ENCODE data around the gene YWHAQ.

The YWHAQ gene

DNA sequence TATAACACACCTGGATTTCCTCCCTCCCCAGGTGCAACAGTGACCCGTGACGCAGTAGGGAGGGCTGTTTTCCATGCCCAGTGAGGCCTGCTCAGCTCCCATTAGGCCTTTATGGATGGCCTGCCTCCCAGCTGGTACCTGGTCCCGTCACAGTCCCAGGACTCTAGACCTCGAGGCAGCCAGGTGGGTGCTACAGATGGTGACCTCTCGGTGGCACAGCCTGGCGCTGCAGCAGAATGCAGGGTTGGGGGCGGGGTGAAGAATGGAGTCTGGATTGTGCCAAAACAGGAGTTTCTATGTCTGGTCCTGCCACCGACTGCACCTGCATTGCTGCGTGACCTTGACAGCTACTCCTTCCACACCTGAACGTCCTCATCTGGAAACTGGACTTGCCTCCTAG, 18.0 kb upstream of the YWHAQ start:
- no peak for TF ChIP-seq ZNF274 (IDR thresholded peaks at IDR 0.05; ENCODE audit: low read depth, low read length)
- H3K4me3 ChIP-seq (ENCODE audit: low read length), result no peak overlapping the region

DNA sequence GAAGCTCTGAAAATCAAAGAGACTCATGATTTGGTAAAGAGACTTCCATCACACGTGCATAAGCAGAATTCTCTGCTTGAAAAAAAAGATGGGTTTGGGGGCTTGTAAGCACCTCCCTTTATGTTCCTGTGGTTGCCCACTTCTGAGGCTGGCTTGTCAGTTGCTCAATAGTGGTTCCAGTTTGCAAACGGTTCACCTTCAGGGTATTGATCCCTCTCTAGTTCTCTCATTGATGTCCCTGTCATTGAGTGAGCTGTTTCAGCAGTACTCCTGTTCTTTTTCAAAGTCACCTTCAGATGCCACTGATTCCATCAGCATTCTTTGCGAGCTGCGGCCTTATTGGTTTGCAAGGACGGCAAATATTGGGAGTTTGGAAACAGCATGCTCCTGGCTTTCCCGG, 17.1 kb upstream of the YWHAQ start:
- no peak for TF ChIP-seq ZNF274 (IDR thresholded peaks at IDR 0.05; ENCODE audit: low read depth, low read length)
- no peak overlapping the region for H3K4me3 ChIP-seq (ENCODE audit: low read length)

DNA sequence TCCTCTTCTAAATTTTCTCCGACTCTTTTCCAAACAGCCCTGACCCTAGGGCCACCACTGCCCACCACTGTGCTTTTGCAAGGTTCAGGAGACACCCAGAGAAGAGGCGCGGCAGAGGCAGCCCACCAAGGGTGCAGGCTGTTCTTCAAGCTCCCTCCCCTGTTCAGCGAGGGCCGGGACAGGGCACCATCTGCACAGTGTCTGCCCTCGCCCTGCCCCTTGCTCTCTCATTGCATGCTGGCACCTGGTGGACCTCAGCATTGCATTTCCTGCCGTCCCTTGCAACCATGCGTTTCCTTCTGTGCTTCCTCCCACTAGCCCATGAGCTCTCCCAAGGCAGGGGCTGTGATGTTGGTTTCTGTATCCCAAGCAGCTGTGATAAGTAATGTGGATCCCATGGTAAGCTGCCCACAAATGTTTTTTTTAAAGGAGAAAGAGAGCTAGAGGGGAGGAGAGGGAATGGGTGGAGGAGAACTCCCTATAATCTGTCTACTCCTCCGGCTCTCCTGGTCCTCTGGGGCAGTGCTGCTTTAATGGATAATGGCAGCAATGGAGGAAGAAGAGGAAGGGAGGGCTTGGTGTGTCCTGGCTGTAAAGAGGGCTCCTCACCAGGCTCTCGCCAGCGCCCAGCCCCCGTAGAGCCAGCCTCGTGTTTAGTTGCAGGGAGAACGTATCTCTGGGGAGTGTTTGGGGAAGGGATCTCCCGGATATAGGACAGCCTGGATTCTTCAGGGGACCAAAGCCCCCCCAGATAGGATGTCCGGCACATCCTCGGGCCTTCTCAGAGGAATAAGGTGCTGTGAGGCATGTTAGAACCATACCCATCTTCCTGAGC, 15.6 kb upstream of the YWHAQ start:
- TF ChIP-seq ZNF274 (IDR thresholded peaks at IDR 0.05; ENCODE audit: low read depth, low read length), result no peak
- no peak overlapping the region for H3K4me3 ChIP-seq (ENCODE audit: low read length)

GRCh38 chr2:9644603-9645002, 13.8 kb upstream of the YWHAQ start:
- no peak overlapping the region for H3K4me3 ChIP-seq (ENCODE audit: low read length)
- TF ChIP-seq ZNF274 (IDR thresholded peaks at IDR 0.05; ENCODE audit: low read depth, low read length), result no peak

GRCh38 chr2:9644021-9644420, 13.2 kb upstream of the YWHAQ start:
- H3K4me3 ChIP-seq (ENCODE audit: low read length), result no peak overlapping the region
- TF ChIP-seq ZNF274 (IDR thresholded peaks at IDR 0.05; ENCODE audit: low read depth, low read length), result no peak

- H3K4me3 ChIP-seq (ENCODE audit: low read length), result no peak overlapping the region
- TF ChIP-seq ZNF274 (IDR thresholded peaks at IDR 0.05; ENCODE audit: low read depth, low read length), result no peak
These were observed 10.8 kb upstream of the YWHAQ start for GRCh38 chr2:9641641-9642040.

GRCh38 chr2:9640403-9641104, 9.8 kb upstream of the YWHAQ start:
- TF ChIP-seq ZNF274 (IDR thresholded peaks at IDR 0.05; ENCODE audit: low read depth, low read length), result no peak
- no peak overlapping the region for H3K4me3 ChIP-seq (ENCODE audit: low read length)

DNA sequence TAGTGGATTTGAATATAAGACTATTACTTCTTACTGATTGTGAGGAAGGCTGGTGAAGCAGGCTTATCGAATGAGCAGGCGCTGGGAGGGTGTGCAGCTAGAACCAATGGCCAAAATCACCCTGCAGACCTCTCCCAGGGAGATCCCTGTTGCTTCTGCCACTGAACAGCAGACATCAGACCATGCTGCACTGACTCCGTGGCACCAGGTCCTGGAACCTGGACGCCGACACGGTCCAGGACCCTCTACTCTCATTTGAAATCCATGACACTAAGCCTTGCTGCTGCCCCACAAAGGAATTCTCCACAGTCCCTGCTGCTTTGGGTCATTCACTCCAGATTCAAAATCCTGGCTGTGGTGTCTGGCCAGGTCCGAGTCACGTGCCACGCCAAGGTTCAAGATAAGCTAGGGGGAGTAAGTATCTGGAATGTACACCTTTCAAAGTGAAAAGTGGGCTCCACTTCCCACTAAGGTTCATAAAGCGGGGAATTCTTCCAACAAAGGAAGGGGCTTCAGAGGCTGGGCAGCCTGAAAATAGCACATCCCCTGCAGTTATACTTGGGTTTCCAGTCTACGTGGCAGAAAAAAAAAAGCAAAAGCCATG, 9.0 kb upstream of the YWHAQ start:
- no peak for TF ChIP-seq ZNF274 (IDR thresholded peaks at IDR 0.05; ENCODE audit: low read depth, low read length)
- H3K4me3 ChIP-seq (ENCODE audit: low read length), result no peak overlapping the region

- no peak overlapping the region for H3K4me3 ChIP-seq (ENCODE audit: low read length)
- no peak for TF ChIP-seq ZNF274 (IDR thresholded peaks at IDR 0.05; ENCODE audit: low read depth, low read length)
These were observed 8.3 kb upstream of the YWHAQ start for GRCh38 chr2:9639000-9639602.

- H3K4me3 ChIP-seq (ENCODE audit: low read length), result no peak overlapping the region
- no peak for TF ChIP-seq ZNF274 (IDR thresholded peaks at IDR 0.05; ENCODE audit: low read depth, low read length)
These were observed 7.7 kb upstream of the YWHAQ start for GRCh38 chr2:9638532-9638931.

DNA sequence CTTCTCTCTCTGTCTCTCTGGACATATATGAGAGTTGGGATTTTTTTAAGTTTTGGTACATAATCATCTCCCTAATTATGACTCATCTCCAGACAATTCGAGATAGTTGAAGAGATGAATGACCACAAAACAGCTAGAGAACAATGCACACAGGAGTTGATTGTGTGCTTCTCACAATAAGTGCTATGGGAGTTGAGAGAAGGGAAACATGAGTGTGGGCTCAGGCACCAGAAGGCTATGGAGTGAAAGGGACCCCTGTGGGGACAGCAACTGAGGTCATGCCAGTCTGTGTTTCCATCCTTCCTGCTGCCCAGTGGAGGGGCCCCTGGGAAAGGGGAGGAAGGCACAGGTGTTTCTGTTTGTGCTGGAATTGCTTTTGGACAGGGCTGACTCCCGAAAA, 6.5 kb upstream of the YWHAQ start:
- TF ChIP-seq ZNF274 (IDR thresholded peaks at IDR 0.05; ENCODE audit: low read depth, low read length), result no peak
- no peak overlapping the region for H3K4me3 ChIP-seq (ENCODE audit: low read length)

GRCh38 chr2:9634133-9634532, 3.3 kb upstream of the YWHAQ start:
- no peak for TF ChIP-seq ZNF274 (IDR thresholded peaks at IDR 0.05; ENCODE audit: low read depth, low read length)
- H3K4me3 ChIP-seq (ENCODE audit: low read length), result no peak overlapping the region

- H3K4me3 ChIP-seq (ENCODE audit: low read length), result no peak overlapping the region
- TF ChIP-seq ZNF274 (IDR thresholded peaks at IDR 0.05; ENCODE audit: low read depth, low read length), result no peak
These were observed 1.3 kb upstream of the YWHAQ start for GRCh38 chr2:9631878-9632700.

GRCh38 chr2:9631553-9631819, 689 bp upstream of the YWHAQ start:
- H3K4me3 ChIP-seq (ENCODE audit: low read length), result peak overlapping the region; percentile 15; the same call in 1 of the 2 replicates
- no peak for TF ChIP-seq ZNF274 (IDR thresholded peaks at IDR 0.05; ENCODE audit: low read depth, low read length)
